ENCODE results near the gene LUM.

The LUM gene

GRCh38 chr12:91103624-91104023 lies 7.7 kb downstream of the LUM start:
- no peaks in the 10 kb centered on the region for H3K79me2 ChIP-seq (ENCODE audit: low read length)
- no peaks in the 10 kb centered on the region for H4K20me1 ChIP-seq (ENCODE audit: insufficient read depth, low read length)
- H3K9ac ChIP-seq (ENCODE audit: low read length) = no peak overlapping the region
- no peak overlapping the region for H3K27ac ChIP-seq (ENCODE audit: low read length)
- no peaks in the 10 kb centered on the region for H3K9me3 ChIP-seq (replicated peaks; ENCODE audit: insufficient read depth, low read length)
- TF ChIP-seq CTCF (IDR thresholded peaks at IDR 0.05; ENCODE audit: low read length) (no peak), EZH2 (optimal IDR thresholded peaks at IDR 0.05; ENCODE audit: low read depth, low read length) (no peak), EZH2phosphoT487 (IDR thresholded peaks at IDR 0.05; ENCODE audit: low read length) (no peak)
- no peaks in the 10 kb centered on the region for H3K27me3 ChIP-seq (replicated peaks; ENCODE audit: insufficient read depth, low read length)
- H3K4me3 ChIP-seq (ENCODE audit: low read length) = no peak overlapping the region
- no peak for DNase-seq
- no peak overlapping the region for H3K4me2 ChIP-seq (ENCODE audit: low read depth, low read length)
- H3F3A ChIP-seq (ENCODE audit: insufficient read depth, low read length) = no peaks in the 10 kb centered on the region
- peaks cover 17% of the 10 kb centered on the region for H3K4me1 ChIP-seq (ENCODE audit: low read length)
- no peak overlapping the region for H2AFZ ChIP-seq (ENCODE audit: low read length)
- no peaks in the 10 kb centered on the region for H3K36me3 ChIP-seq (replicated peaks; ENCODE audit: insufficient read depth, low read length)
- no peaks in the 10 kb centered on the region for H3K9me2 ChIP-seq (replicated peaks; ENCODE audit: insufficient read depth, low read length)

GRCh38 chr12:91103101-91103500 lies 8.2 kb downstream of the LUM start:
- no peak for TF ChIP-seq EZH2 (optimal IDR thresholded peaks at IDR 0.05; ENCODE audit: low read depth, low read length)
- TF ChIP-seq CTCF (IDR thresholded peaks at IDR 0.05; ENCODE audit: low read length) = no peak
- TF ChIP-seq EZH2phosphoT487 (IDR thresholded peaks at IDR 0.05; ENCODE audit: low read length) = no peak
- no peaks in the 10 kb centered on the region for H3K79me2 ChIP-seq (ENCODE audit: low read length)
- no peak overlapping the region for H3K27ac ChIP-seq (ENCODE audit: low read length)
- no peak overlapping the region for H3K9ac ChIP-seq (ENCODE audit: low read length)
- DNase-seq = no peak
- H3F3A ChIP-seq (ENCODE audit: insufficient read depth, low read length) = no peaks in the 10 kb centered on the region
- H3K4me3 ChIP-seq (ENCODE audit: low read length) = no peak overlapping the region
- no peaks in the 10 kb centered on the region for H3K36me3 ChIP-seq (replicated peaks; ENCODE audit: insufficient read depth, low read length)
- H4K20me1 ChIP-seq (ENCODE audit: insufficient read depth, low read length) = no peaks in the 10 kb centered on the region
- no peaks in the 10 kb centered on the region for H3K27me3 ChIP-seq (replicated peaks; ENCODE audit: insufficient read depth, low read length)
- H3K4me2 ChIP-seq (ENCODE audit: low read depth, low read length) = no peak overlapping the region
- H3K9me2 ChIP-seq (replicated peaks; ENCODE audit: insufficient read depth, low read length) = no peaks in the 10 kb centered on the region
- H2AFZ ChIP-seq (ENCODE audit: low read length) = no peak overlapping the region
- H3K4me1 ChIP-seq (ENCODE audit: low read length) = peaks cover 17% of the 10 kb centered on the region
- H3K9me3 ChIP-seq (replicated peaks; ENCODE audit: insufficient read depth, low read length) = no peaks in the 10 kb centered on the region

- H3K9me2 ChIP-seq (replicated peaks; ENCODE audit: insufficient read depth, low read length) = no peaks in the 10 kb centered on the region
- H3K9me3 ChIP-seq (replicated peaks; ENCODE audit: insufficient read depth, low read length) = no peaks in the 10 kb centered on the region
- no peak overlapping the region for H2AFZ ChIP-seq (ENCODE audit: low read length)
- H3K4me2 ChIP-seq (ENCODE audit: low read depth, low read length) = no peak overlapping the region
- DNase-seq = no peak
- no peaks in the 10 kb centered on the region for H3F3A ChIP-seq (ENCODE audit: insufficient read depth, low read length)
- H3K4me1 ChIP-seq (ENCODE audit: low read length) = peaks cover 17% of the 10 kb centered on the region
- no peaks in the 10 kb centered on the region for H4K20me1 ChIP-seq (ENCODE audit: insufficient read depth, low read length)
- no peaks in the 10 kb centered on the region for H3K79me2 ChIP-seq (ENCODE audit: low read length)
- H3K9ac ChIP-seq (ENCODE audit: low read length) = no peak overlapping the region
- H3K27ac ChIP-seq (ENCODE audit: low read length) = no peak overlapping the region
- no peak overlapping the region for H3K4me3 ChIP-seq (ENCODE audit: low read length)
- TF ChIP-seq EZH2 (optimal IDR thresholded peaks at IDR 0.05; ENCODE audit: low read depth, low read length) (no peak), CTCF (IDR thresholded peaks at IDR 0.05; ENCODE audit: low read length) (no peak), EZH2phosphoT487 (IDR thresholded peaks at IDR 0.05; ENCODE audit: low read length) (no peak)
- no peaks in the 10 kb centered on the region for H3K27me3 ChIP-seq (replicated peaks; ENCODE audit: insufficient read depth, low read length)
- no peaks in the 10 kb centered on the region for H3K36me3 ChIP-seq (replicated peaks; ENCODE audit: insufficient read depth, low read length)
Measured at GRCh38 chr12:91100906-91101305, 10.4 kb downstream of the LUM start.

Data from MM.1S (cell line).